Measurements from ENCODE around the gene MTPN.

Gene MTPN

DNA sequence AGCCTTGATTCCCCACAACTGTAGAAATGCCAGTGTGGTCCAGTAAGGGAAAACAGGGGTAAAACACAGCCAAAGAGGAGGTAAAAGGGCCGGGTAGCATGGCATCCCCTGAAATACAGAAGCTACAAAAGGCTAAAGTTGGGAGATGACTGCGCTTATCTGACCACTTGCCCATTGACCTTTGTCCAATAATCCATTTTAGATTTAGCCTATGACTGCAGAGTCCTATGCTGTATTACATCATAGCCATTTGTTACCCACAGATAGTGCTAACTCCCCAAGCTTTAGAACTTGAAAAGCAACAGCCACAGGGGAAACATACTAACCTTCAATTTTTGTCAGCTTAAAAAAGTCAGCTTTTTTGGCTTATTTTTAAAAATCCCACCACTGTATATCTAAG lies 26.2 kb downstream of the MTPN start:
- no peak for FAIRE-seq

DNA sequence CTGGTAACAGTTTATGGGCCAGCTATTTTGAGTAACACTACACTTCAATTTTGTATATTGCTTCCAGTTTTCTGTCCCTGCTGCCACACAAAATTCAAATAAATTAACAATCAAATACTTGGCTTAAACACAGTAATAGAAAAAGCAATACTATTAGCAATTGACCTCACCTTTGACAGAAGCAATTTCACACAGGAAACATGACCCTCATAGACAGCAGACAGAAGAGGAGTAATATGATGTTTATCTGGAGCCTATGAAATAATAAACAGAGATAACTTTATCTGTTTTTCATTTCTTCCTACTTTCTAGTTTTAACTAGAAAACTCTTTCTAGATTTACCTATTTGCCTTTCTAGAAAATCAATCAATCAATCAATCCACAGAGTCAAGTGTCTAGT lies 26.7 kb downstream of the MTPN start:
- no peak for FAIRE-seq

DNA sequence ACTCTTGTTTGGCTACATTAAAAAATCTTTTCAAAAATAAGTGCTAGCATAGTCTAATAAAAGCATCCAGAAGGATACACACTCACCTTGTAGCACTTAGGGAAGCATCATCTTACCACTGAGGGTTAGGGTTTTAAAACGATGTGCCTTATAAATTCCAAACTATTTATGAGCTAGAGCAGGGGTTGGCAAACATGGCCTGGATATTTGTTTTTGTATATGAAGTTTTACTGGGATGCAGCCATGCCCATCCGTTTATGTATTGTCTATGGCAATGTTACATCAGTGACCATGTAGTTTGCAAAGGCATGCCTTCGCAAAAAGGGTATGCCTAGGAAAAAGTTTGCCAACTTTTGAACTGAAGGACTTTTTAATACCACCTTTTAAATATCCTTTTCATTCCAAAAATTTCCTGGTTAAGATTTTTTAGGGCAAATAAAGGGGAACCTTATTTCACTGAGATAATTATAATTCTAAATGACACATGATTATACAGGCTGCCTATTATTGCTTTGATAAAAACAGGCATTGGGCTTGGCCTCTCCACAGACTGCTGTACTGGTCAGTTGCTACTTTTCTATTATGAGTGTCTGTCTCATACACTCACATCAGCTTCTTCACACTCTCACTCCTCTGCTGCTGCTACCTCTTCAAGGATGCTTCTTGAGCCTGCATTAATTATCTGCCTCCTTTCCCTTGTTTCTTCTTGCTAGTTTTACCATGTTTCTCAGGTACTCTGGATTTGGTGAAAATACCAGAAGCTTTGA lies 30.7 kb downstream of the MTPN start:
- no peak for FAIRE-seq

DNA sequence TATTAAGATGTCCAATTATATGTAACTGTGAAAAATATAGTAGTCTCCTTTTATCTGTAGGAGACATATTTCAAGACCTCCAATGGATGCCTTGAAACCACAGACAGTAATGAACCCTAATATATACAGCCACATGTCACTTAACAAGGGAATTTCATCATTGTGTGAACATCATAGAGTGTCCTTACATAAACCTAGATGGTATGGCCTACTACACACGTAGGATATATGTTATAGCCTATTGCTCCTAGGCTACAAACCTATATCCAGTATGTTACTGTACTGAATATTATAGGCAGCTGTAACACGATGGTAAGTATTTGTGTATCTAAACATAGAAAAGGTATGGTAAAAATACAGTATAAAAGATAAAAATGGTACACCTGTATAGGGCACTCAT lies 32.4 kb downstream of the MTPN start:
- no peak for FAIRE-seq

DNA sequence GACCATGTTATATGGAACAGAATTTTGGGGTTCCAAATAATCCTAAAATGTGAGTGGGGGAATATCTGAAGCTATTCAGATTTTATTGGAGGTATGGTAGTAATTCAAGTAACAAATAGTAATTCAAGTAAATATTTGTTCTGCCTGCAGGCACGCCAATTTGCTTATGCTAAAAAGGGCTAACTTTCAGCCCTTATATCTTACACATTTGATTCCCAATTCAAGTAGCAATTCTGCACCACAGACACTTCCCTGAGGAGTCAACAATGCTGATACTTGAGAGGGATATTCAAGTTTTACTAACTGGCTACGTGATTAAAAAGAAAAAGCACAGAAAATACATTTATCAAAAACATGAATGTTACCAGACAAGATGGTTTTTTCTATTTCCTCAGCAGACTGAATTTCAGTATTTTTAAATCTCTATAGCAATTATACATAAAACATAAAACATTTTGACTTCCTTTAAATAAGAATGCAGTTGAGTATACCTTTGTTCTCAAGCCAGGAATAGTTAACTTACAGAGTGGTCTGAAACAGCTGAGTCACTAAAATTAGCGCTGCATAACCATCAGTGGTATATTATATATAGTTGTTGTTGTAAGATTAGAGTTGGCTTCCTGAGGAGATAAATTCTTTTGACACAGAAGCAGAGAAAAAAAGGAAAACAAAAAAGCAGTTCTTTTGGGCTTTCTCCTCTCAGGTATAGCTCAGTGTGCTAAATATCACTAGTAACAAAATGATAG lies 33.9 kb downstream of the MTPN start:
- FAIRE-seq = no peak

DNA sequence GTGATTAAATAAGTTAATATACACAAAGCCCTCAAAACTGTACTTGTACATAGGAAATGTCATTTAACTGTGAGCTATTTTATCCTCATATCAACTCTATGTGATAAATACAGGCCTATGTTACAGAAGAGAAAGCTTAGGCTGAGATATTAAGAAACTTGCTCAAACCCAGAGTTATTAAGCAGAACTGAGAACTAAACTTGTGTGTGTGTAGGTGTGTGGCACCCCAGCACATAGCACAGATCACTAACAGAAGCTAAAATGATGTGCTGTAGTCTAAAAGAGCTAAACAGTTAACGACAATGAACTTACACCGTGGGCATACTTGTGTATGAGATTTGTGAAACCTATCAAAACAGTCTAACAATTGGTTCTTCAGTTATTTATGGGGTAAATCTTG lies 34.5 kb downstream of the MTPN start:
- no peak for FAIRE-seq

DNA sequence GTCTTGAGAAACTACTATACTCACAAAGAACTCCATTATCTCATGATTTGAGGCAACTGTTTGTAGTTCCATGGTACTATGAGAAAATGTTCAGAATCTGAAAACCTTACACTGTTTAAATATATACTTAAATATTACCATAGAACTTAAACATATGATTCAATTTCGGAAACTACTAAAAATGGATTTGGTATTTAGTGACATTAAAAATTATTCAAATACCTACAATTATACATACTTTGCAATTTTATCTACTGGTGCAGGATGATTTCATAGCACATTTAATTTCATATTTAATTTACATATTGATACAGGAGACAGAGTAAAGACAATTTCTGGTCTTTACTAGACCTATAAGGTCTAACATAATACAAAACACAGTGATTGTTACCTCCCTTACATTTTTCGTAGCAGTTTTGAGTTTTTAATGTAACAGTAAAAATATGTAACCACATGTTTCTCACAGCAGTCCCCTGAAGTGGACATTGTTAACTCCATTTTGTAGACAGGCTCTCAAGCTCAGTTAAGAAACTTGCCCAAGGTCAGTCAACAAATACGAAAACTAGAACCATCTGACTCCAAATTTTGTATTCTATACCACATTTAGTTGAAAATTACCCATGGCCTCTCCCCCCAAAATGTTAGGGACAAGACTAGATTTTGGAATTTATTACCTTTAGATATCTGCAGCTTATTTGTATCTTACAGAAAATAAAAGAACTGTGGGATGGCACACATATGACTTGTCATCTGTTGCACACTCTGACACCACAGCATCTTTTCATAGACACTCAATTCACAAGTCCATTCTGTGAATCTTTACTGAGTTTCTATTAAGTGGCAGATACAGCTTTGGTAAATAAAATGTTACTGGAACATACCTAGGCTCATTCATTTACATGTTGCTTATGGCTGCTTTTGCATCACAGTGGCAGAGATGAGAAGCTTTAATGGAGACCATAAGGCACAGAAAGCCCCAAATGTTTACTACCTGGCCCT lies 36.8 kb downstream of the MTPN start:
- FAIRE-seq = no peak

DNA sequence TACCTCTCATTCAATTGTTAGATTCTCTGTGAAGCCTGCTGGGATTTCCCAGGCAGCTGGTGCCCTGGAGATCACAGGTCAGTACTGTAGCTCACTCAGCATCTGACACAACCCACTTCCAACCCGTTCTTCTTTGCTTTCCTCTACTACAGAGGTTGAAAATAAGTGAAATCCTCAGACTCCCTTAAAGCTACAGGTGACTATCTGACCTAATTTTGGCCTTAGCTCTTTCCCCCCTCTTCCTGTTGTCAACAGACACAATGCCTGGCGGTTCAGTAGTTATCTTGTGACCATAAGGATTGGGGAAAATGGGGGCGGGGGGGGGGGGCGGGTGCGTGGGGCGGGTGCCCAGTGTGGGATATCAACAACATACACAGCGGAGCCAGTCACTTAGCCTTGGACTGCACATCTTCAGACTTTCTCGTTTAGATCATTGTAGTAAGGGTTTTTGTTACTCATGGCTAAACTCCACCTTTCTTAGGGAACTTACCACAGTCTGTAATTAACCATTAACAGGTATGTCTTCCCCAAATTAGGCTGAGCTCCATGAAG lies 37.8 kb downstream of the MTPN start:
- no peak for FAIRE-seq

DNA sequence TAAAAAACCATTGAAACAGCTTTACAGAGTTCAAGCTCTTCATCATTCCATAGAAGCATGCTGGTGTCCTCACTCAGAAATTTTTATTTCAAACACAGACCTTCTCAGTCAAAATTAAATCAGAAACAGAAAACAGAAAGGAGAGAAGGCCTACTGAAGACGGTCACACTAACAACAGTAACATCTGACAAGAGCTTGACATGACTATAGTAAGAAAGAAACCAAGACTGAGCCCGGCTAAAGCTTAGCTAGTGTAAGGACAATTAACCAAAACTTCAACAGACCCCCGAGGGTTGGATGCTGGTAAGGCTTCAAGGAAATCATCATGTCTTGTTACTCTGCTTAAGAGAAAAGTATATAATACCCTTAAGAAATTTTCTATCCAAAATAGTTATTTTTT lies 38.6 kb downstream of the MTPN start:
- no peak for FAIRE-seq

DNA sequence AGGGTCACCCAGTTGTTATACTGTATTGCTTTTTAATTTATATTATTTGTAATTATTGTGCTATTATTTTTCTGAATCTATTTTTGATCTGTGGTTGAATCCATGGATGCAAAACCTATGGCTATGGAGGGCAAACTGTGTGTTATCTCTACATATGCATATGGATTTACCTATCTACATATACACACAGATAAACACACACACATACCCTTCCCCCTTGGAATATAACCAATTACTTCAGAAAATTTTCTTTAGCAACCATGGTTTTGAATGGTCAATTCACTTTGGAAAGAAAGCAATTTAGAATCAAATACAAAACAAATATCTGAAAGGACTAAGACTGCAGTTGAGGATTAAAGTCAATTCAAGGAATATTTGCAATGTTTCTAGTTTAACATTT lies 39.1 kb downstream of the MTPN start:
- no peak for FAIRE-seq

DNA sequence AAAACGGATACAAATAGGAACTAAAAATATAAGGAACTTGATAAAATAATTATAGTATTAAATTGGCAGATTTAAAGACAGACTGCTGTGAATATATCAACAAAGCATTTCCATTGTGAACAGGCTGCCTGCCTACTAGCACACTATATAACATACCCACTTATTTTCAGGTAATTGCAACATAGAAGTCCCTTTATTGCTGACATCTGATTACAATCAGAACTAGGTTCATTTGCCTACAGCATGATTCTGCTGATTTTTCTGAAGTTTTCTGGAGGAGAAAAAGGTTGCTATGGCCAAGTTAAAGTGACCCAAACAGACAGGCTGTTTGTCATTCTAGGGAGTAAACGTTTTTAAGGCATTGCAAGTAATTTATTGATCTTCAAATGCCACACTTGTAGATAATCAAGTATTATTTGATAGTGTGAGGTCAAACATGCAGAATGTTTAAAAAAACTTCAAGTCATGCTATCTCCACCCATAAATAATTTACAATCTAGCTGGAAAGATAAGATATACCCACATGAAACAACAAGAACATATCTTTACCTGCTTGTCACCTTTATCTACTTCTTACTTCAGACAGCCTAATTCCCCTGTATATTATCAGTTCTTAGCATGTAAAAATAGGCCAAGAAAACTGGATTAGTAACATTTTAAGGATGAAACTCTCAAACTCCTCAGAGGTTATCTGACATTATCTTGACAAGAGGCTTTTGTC lies 40.5 kb downstream of the MTPN start:
- no peak for FAIRE-seq

DNA sequence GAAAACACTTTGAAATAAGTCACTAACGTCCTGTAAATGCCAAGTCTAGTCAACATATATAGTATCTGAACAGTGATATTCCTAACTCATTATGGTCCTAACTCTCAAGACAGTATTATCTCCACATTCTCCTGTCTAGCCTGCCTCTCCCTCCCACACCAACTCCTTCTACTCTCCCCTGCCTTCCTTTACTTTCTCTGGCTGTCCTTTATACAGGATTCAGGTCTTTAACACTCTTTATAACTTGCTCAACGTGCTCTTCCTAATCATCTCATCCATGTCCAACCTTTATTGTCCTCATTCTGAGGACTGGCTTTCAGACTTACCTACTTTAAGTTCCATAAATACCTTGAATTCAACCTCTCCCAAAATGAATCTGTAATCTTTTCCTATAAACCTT lies 42.5 kb downstream of the MTPN start:
- FAIRE-seq = no peak

DNA sequence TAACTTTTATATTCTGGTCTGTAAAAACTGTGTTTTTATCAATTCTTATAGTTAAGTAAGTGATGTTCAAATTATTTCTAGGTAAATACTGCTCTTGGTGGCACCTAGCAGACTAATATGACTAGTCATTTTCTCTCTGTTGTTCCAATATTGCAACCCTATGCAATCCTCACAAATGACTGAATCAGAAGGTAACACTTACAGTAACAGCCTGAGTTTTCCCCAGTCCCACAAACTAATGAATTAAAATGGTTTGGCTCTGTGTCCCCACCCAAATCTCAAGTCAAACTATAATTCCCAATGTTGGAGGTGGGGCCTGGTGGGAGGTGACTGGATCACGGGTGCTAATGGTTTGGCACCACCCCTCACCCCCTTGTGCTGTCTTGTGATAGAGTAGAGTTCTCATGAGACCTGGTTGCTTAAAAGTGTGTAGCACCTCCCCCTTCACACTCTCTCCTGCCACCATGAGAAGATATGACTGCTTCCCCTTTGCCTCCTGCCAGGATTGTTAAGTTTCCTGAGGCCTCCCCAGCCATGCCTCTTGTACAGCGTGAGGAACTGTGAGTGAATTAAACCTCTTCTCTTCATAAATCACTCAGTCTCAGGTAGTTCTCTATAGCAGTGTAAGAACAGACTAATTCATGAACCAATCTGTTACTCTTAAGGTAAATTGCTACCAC lies 43.5 kb downstream of the MTPN start:
- FAIRE-seq = no peak

DNA sequence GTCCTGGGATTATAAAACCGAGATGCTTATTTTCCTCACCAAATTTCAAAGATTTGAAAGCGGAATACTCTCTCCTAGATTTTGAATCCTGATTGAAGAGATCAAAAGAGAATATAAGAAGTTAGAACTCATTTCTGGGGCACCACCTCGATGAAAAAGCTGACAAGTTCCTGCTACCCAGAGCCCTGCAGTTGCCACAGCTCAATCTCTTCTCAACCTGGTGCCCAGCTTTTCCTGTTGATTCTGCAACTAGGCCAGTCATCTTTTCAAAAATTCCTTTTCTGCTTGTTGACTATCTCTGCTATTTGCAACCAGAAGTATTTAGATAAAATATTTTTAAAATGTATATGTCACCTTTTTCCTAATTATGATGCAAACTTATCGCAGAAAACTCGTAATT lies 45.0 kb downstream of the MTPN start:
- FAIRE-seq = no peak

DNA sequence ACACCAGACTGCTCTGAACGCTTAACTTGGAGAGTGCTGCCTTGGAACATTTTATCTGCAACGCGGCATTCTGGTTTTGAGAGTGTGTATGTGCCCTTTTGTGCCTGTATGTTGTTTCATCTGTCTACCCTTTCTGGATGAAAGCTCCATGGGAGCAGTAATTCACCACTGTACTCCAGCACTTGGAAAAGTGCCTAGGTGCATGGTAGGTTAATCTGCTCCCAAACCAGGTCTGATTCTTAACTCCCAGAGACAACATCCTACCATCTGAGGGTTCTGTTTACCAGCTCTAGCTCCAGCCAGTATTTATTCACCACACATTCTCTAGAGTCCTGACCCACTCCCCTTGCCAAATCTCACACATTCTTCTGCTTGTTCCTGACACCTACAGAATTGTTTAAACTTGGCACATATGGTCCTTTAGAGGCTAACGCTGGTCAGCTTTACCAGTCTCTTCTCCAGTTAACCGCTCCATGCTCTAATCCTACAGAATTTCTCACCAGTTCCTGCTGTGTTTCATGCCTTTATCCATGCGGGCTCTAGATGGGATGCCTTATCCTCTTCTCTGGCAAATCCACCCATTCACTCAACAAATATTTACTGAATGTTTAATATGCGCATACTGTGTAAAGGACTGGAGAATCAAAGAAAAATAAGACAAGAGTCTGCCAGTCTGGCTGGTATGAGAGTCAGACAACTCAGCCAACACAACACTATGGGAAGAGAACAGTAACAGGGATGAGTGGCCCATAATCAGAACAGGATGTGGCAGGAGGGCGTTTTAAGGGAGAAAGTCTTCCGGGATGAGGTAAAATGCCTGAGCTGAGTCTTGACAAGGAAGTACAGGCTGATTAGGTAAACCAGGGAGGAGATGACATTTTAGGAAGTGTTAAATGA lies 46.3 kb downstream of the MTPN start:
- FAIRE-seq = no peak

DNA sequence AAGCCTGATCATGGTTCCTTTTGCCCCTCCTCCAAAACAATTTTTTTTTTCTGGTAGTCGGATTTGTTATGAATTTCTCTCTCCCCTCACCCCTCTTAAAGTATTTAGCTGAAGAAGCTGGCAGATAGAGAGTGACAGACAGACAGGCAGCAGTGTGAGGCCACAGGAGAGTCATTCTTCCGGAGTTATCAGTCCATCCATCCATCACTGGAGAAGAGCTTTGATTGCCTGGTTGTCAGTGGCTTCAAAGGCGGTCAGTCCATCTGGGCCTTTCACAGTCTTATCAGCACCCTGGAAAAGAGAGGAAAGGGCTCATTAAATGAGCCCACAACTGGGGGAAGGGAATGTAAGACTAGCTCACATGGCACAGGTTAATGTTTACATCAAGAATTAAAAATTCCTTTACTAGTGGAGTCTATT lies 47.4 kb downstream of the MTPN start:
- FAIRE-seq = no peak

DNA sequence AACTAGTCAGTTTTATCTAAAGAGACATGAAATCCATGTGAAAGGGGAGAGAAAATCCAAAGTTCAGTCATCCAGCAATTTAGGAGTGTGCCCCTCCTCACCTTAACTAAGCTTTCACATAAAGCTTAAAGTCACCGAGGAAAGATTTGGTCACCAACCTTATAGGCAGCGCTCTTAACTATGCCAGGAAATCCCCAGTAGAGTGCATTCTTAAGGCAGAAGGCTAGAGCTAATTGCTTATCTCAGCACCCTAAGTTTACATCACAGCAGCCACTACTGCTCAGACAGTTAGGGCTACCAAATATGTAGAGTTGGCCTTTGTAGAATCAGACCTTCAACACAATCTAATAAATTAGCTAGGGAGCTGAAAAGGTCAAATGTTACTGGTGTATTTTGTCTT lies 47.9 kb downstream of the MTPN start:
- FAIRE-seq = no peak

DNA sequence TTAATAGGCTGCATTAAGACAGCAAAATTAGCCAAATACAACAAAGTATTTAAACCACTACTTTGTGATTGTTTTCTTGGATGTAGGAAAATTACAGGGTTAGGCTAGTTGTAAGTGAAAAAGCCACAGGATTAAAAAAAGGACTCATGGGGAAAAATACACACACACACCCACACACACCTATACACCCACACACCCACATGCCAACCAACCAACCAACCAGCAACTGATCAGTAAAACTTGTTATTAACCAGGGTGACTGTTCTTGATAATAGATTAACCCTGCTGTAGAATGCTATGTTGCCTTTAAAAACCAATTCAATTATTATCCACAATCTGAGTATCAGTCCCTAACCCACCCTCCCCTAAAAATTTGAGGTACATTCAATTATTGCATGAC lies 49.0 kb downstream of the MTPN start:
- FAIRE-seq = no peak

DNA sequence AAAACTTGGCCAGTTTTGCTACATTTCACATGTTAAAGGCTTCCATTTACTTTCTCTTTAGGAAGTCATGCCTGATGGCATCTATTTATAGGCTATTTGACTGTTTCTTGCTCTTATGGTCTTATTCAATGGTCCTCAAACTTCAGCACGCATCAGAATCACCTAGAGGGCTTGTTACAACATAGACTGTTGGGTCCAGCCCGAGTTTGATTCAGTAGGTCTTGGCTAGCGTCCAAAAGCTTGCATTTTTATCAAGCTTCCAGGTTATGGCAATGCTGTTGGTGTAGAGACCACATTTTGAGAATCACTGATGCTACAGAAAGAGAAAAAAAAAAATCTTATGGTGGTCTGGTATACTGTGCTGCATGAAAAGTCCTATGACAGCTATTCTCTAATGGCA lies 51.9 kb downstream of the MTPN start:
- no peak for FAIRE-seq

DNA sequence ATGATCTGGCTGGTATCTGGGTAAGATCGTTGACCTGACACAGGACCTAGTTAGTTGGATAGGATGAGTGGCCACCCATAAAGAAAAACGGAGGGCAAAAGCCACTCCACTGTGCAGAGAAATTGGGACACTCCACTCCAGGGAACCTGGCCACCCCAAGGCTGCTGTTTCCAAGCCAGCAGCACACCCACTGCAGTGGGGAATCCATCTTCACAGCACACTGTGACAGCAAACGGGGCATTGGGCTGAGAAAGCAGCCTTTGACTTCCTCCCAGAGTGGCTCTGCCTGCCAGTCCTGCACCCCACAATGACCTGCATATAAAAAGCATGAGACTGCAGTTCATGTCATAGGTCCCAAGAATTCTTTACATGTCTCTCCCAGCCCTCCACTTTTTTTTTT lies 52.9 kb downstream of the MTPN start:
- FAIRE-seq = no peak

DNA sequence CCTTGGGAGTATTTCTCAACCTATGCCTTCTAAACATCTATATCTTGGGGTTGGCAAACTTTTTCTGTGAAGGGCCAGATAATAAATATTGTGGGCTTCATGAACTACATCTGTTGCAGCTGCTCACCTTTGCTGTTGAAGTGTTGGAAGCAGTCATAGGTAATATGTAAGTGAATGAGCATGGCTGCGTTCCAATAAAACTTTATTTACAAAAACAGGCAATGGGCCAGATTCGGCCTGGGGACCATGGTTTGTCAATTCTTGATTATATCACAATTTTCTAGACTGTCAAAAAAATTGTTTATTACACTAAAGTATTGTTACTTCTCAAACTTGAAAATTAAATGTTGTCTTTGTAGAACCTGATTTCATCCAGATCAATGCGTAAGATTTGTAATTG lies 54.9 kb downstream of the MTPN start:
- FAIRE-seq = no peak
